ENCODE data around the gene NPTXR. TPM values are rescaled to one million over a fixed set of nuclear protein-coding genes. Genes with fewer than 3 reads are reported as not detected.
"Not testable (repeated sequence)": the region's sequence is repeated elsewhere in the genome, so short reads cannot be mapped to it uniquely, and the experiment has no call there.

NPTXR gene
- total RNA-seq, 1 donor from 2014 or later = 1.7 TPM

DNA sequence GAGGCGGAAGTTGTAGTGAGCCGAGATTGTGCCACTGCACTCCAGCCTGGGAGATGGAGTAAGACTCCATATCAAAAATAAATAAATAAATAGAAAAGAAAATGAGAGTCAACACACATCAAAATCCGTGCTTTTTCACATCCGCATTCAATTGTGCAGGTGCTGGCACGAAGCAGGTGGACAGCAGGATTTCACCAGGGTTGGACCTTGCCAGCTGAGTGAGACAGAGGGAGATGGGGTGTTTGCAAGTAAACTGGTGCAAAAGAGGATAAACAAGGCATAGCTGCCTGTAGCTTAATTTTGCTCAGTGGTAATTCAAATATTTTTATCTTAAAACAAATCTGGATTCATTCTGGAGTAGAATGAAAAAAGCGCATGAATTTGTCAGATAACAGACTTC is 26.6 kb downstream of the NPTXR start:
- Mint-ChIP-seq H3K36me3 (ENCODE audit: low read depth) (no peaks in the 10 kb centered on the region), H3K27ac (no peak overlapping the region), H3K4me1 (ENCODE audit: low read depth) (no peaks in the 10 kb centered on the region), H3K27me3 (ENCODE audit: low read depth) (peaks cover 6% of the 10 kb centered on the region), H3K9me3 (no peaks in the 10 kb centered on the region), H3K4me3 (ENCODE audit: low read depth) (no peak overlapping the region)
- no peak for DNase-seq (ENCODE audit: low spot score)
- intact Hi-C loops (cut with micrococcal nuclease) = no loop called here

DNA sequence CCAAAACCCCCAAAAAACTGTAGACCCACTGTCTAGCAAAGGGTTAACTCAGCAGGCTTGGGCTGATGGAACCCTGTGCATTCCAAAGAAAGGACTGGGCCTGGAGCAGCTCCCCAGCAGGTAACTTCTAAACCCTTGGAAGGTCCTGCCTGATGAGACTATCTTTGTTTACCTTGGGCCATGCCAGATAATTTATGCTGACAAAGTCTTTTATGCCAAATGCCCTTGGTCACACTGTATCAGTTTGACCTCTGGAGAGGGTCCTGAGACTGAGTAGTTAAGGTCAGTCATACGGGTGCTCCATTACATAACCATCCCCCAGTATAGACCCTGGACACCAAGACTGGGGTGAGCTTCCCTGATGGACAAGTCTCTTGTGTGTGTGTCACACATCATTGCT is 28.0 kb downstream of the NPTXR start:
- H3K4me1 Mint-ChIP-seq (ENCODE audit: low read depth) = no peaks in the 10 kb centered on the region
- no peaks in the 10 kb centered on the region for H3K9me3 Mint-ChIP-seq
- H3K4me3 Mint-ChIP-seq (ENCODE audit: low read depth) = no peak overlapping the region
- no peak overlapping the region for H3K27ac Mint-ChIP-seq
- intact Hi-C loops (cut with micrococcal nuclease) = no loop called here
- no peak for DNase-seq (ENCODE audit: low spot score)
- no peaks in the 10 kb centered on the region for H3K36me3 Mint-ChIP-seq (ENCODE audit: low read depth)
- H3K27me3 Mint-ChIP-seq (ENCODE audit: low read depth) = peaks cover 8% of the 10 kb centered on the region

DNA sequence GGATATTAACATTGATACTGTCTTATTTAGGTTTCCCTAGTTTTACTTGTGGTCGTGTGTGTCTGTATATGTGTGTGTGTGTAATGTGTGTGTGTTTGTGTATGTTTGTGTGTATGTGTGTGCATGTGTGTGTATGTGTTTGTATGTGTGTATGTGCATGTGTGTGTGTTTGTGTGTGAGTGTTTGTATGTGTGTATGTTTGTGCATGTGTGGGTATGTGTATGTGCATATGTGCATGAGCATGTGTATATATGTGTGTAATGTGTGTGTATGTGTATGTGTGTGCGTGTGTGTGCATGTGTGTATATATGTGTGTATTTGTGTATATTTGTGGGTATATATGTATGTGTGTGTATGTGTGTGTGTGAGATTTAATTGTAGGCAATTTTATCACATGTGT is 32.6 kb downstream of the NPTXR start:
- H3K27me3 Mint-ChIP-seq (ENCODE audit: low read depth) = peaks cover 16% of the 10 kb centered on the region
- H3K27ac Mint-ChIP-seq = no peak overlapping the region
- no peaks in the 10 kb centered on the region for H3K4me1 Mint-ChIP-seq (ENCODE audit: low read depth)
- intact Hi-C loops (cut with micrococcal nuclease) = no loop called here
- peaks cover 8% of the 10 kb centered on the region for H3K9me3 Mint-ChIP-seq
- no peaks in the 10 kb centered on the region for H3K36me3 Mint-ChIP-seq (ENCODE audit: low read depth)
- no peak overlapping the region for H3K4me3 Mint-ChIP-seq (ENCODE audit: low read depth)
- DNase-seq (ENCODE audit: low spot score) = no peak

DNA sequence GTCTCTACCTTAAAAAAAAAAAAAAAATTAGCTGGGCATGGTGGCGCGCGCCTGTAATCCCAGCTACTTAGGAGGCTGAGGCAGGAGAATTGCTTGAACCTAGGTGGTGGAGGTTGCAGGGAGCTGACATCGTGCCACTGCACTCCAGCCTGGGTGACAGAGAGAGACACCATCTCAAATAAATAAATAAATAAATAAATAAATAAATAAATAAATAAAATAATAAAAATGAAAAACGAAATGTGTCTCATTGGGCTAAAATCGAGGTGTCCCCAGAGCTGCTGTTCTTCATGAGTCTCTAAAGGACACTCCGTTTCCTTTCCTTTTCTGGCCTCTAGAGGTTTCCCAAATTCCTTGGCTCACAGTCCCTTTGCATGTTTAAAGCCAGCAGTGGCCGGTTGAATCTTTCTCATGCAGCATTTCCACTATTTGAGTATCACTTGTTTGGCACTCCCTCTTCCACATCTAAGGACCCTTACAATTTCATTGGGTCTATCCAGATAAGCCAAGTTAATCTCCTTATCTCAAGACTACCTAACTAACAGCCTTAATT is 38.7 kb downstream of the NPTXR start:
- H3K9me3 Mint-ChIP-seq; DNase-seq (ENCODE audit: low spot score); intact Hi-C loops (cut with micrococcal nuclease): not testable (repeated sequence)

DNA sequence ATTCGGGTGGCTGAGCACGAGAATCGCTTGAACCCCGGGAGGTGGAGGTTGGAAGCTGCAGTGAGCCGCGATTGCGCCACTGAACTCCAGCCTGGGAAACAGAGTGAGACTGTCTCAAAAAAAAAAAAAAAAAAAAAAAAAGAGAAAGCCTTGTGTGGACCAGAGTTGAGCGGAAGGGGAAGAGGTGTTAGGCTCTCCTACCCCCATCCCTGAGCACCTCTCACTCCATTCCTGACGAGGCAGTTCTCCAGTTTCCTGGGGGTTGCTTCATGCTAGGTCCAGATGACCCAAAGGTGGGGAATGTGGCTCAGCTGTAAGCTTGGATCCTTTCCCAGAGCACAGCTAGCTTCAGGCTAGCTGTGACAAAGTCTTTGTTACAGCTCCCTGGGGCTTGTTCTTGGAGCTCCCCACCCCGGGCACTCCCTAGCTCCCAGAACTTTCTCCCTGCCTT is 41.1 kb downstream of the NPTXR start:
- no peak overlapping the region for H3K27ac Mint-ChIP-seq
- peaks cover 4% of the 10 kb centered on the region for H3K4me1 Mint-ChIP-seq (ENCODE audit: low read depth)
- H3K27me3 Mint-ChIP-seq (ENCODE audit: low read depth) = peaks cover 32% of the 10 kb centered on the region
- no peak for DNase-seq (ENCODE audit: low spot score)
- no peaks in the 10 kb centered on the region for H3K36me3 Mint-ChIP-seq (ENCODE audit: low read depth)
- no peaks in the 10 kb centered on the region for H3K9me3 Mint-ChIP-seq
- no peak overlapping the region for H3K4me3 Mint-ChIP-seq (ENCODE audit: low read depth)
- intact Hi-C loops (cut with micrococcal nuclease) = no loop called here

More for the DNA sequence above, 38.7 kb downstream of the NPTXR start:
- H3K27me3 Mint-ChIP-seq (ENCODE audit: low read depth) = peaks cover 27% of the 10 kb centered on the region
- H3K4me3 Mint-ChIP-seq (ENCODE audit: low read depth); H3K4me1 Mint-ChIP-seq (ENCODE audit: low read depth); H3K36me3 Mint-ChIP-seq (ENCODE audit: low read depth); H3K27ac Mint-ChIP-seq: not testable (repeated sequence)

DNA sequence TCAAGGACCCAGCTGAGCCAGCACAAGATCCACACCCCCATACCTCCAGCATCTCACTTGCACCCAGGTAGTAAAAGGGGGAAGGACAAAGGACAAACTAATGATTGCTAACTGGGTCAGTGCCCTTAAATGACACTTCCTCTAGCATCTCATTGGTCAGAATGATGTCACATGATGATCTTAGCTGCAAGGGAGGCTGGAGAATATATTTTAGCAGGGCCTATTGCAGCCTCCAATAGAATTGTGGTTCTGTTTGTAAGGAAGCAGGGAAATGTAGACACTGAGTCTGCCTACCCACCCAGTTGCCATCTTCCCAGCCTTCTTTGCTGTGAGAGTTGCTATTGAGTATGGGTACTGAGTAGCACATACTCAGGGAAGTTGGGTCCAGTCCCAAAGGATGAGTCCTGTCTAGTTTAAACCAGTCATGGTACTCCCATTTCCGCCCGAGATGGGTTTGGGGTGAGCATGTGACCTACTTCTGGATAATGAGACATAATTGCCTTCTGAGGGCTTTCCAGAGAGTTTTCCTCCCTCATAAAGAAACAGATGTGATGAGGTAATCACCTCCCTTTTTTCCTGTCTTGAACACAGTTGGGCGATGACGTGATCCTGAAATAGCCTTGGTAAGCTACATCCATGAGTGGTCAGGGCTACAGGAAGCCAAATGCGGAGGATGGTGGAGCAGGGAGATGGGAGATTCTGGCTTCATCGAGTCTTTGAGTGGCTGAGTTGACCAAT is 44.4 kb downstream of the NPTXR start:
- Mint-ChIP-seq H3K27me3 (ENCODE audit: low read depth) (peaks cover 31% of the 10 kb centered on the region), H3K4me3 (ENCODE audit: low read depth) (no peak overlapping the region), H3K9me3 (no peaks in the 10 kb centered on the region), H3K36me3 (ENCODE audit: low read depth) (no peaks in the 10 kb centered on the region), H3K27ac (no peak overlapping the region), H3K4me1 (ENCODE audit: low read depth) (peaks cover 6% of the 10 kb centered on the region)
- no peak for DNase-seq (ENCODE audit: low spot score)
- intact Hi-C loops (cut with micrococcal nuclease) = no loop called here

DNA sequence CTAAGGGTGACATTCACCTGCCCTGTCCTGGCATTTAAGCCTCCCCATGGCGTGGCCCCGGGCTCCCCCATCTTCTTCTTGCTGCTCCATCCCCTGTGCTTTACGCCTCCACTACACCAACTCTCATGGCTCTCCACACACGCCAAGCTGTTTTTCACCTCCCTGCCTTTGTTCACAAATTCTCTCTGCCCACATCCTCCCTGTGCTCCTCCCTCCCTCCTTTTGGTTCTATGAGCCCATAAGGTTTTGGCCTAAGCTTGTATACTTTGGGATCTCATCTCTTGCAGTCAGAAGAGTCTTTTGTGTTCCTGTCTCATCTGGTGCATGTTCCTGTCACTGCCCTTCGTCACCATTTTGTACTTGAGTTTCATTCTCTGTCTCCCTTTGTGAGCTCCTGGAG is 45.3 kb downstream of the NPTXR start:
- Mint-ChIP-seq H3K4me3 (ENCODE audit: low read depth) (no peak overlapping the region), H3K27me3 (ENCODE audit: low read depth) (peaks cover 25% of the 10 kb centered on the region), H3K9me3 (no peaks in the 10 kb centered on the region), H3K4me1 (ENCODE audit: low read depth) (peaks cover 7% of the 10 kb centered on the region), H3K27ac (no peak overlapping the region), H3K36me3 (ENCODE audit: low read depth) (no peaks in the 10 kb centered on the region)
- no peak for DNase-seq (ENCODE audit: low spot score)
- intact Hi-C loops (cut with micrococcal nuclease) = no loop called here

DNA sequence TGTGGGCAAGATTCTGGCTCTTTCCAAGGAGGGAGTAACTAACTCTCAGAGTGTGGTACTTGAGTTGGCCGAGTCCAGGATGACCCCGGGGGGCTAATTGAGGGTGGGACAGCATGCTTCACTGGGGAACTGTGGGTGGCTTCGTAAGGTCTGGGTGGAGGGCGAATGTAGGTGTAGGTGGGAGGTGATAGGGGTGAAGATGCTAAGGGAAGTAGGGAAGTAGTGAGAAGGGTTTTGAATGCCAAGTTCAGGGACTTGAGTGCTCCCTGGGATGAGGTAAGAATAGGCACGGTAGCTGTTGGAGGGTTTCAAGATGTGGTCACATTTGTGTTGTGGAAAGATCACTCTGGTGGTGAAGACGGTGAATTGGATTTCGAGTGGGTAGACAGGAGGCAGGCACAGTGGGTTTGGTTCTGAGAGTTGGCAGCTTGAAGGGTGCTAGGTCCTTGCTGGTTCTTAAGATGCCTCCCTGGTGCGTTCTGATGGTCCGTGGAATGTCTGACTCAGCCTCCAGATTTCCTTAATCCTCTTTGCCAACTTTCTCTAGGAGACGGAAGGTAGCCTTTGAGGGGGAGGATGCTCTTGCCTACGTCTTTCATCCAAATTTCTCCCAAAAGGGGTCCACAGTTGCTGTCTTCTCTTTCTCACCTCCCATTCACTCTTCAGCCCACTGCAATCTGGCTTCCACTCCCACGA is 47.4 kb downstream of the NPTXR start:
- no peaks in the 10 kb centered on the region for H3K9me3 Mint-ChIP-seq
- intact Hi-C loops (cut with micrococcal nuclease) = no loop called here
- peaks cover 13% of the 10 kb centered on the region for H3K4me1 Mint-ChIP-seq (ENCODE audit: low read depth)
- H3K36me3 Mint-ChIP-seq (ENCODE audit: low read depth) = no peaks in the 10 kb centered on the region
- H3K27me3 Mint-ChIP-seq (ENCODE audit: low read depth) = peaks cover 18% of the 10 kb centered on the region
- H3K27ac Mint-ChIP-seq = no peak overlapping the region
- no peak for DNase-seq (ENCODE audit: low spot score)
- no peak overlapping the region for H3K4me3 Mint-ChIP-seq (ENCODE audit: low read depth)

DNA sequence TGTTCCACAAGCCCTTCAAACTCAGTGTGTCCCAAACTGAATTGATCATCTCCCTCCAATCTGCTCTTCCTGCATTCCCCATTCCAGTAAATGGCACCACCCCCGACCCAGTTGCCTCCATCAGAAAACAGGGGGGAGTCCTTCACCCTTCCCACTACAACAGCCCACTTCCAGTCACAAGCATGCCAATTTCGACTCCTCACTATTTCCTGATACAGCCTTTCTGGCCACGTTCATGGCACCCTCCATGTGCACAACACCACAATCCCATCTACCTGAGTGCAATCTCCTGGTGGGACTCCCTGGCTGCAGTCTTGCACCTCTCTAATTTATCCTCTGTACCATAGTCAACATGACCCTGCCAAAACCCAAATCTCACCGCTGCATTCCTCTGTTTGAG is 48.3 kb downstream of the NPTXR start:
- H3K36me3 Mint-ChIP-seq (ENCODE audit: low read depth) = no peaks in the 10 kb centered on the region
- no peaks in the 10 kb centered on the region for H3K9me3 Mint-ChIP-seq
- H3K4me3 Mint-ChIP-seq (ENCODE audit: low read depth) = no peak overlapping the region
- peaks cover 12% of the 10 kb centered on the region for H3K27me3 Mint-ChIP-seq (ENCODE audit: low read depth)
- no peak for DNase-seq (ENCODE audit: low spot score)
- intact Hi-C loops (cut with micrococcal nuclease) = no loop called here
- H3K4me1 Mint-ChIP-seq (ENCODE audit: low read depth) = peaks cover 13% of the 10 kb centered on the region
- H3K27ac Mint-ChIP-seq = no peak overlapping the region

DNA sequence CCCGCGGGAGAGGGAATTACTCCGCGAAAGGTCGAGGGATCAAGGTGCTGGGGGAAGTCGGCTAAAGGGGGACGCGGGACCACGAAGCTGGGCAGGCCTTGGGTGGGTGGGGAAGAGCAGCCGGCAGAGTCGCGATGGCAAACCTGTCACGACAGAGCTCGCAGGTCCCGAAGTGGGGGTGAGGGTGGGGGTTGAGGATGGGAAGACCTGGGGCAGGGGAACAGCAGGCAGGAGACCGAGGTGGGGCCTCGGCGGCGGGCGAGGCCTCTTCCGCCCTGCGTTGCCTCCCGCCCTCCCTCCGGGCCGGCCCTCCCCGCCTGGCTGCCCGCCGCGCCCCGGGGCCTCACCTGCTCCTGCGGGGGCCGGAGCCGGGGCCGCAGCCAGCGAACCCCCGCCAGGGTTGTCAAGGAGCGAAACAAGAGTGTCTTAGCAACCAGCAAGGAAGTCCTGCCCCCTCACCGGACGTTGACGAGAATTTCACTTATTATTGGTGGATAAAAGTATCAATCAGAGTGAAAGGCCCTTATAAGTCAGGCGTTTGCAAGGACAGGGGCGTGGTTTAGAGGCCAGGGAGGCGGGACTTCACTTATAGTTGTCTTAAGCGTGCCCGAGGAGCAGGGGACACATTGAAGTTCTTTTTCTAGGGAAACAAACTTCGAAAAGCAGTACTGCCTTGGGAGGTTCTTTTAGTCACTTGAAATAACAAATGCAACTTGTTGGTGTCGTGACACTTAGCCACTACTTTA is 49.9 kb downstream of the NPTXR start, which contains the start of gene DNAL4:
DNAL4 (minus strand) TSS at position 423 of the 746 bp plus-strand sequence. CDS start 11,412 bp downstream, outside the sequence.
- DNase-seq (ENCODE audit: low spot score) = peak; percentile 89
- Mint-ChIP-seq H3K4me1 (ENCODE audit: low read depth) (peaks cover 13% of the 10 kb centered on the region), H3K27ac (peak within 1 kb of the TSS; percentile 59), H3K27me3 (ENCODE audit: low read depth) (peaks cover 11% of the 10 kb centered on the region), H3K36me3 (ENCODE audit: low read depth) (no peaks in the 10 kb centered on the region), H3K4me3 (ENCODE audit: low read depth) (peak within 1 kb of the TSS; percentile 86), H3K9me3 (no peaks in the 10 kb centered on the region)
- intact Hi-C loops (cut with micrococcal nuclease) = loop anchor here (5.0 kb wide), 1 partner anchor 37 kb away; the partner anchor contains the start of gene SUN2

DNA sequence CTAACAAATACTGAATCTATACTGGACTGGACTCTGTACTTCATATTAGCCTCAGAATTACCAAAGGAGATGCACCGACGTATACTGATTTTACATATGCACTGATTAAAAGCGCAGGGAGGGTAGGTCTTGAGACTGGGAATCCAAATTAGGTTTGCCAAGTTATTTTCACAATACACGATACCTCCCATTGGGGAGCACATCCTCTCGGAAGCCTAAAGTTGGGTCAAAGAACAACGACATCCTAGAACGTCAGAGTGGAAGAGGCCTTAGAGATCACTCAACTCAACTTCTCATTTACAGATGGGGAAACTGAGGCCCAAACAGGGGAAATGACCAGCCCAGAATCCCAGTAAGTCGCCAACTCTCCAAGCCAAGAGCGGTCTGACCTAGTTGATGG is 50.5 kb downstream of the NPTXR start:
- Mint-ChIP-seq H3K36me3 (ENCODE audit: low read depth) (no peaks in the 10 kb centered on the region), H3K4me1 (ENCODE audit: low read depth) (peaks cover 8% of the 10 kb centered on the region), H3K4me3 (ENCODE audit: low read depth) (peak overlapping the region; percentile 86), H3K27me3 (ENCODE audit: low read depth) (peaks cover 7% of the 10 kb centered on the region), H3K27ac (peak overlapping the region; percentile 59), H3K9me3 (no peaks in the 10 kb centered on the region)
- DNase-seq (ENCODE audit: low spot score) = no peak
- intact Hi-C loops (cut with micrococcal nuclease) = loop anchor here (5.0 kb wide), 1 partner anchor 36 kb away; the partner anchor contains the start of gene SUN2

DNA sequence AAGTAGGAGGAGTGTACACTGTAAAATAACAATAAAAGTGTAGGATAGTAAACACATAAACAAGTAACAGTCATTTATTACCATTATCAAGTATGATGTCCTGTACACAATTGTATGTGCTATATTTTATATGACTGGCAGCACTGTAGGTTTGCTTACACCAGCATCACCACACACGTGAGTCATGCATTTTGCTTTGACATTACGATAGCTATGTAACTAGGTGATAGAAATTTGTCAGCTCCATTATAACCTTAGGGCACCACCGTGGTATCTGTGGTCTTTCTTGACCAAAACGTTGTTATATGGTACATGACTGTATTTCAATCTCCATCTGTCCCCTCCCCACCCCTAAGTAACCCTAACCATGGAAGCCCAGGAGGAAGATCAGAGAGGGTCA is 51.0 kb downstream of the NPTXR start:
- Mint-ChIP-seq H3K27me3 (ENCODE audit: low read depth) (peaks cover 2% of the 10 kb centered on the region), H3K4me3 (ENCODE audit: low read depth) (peak overlapping the region; percentile 86), H3K9me3 (no peaks in the 10 kb centered on the region), H3K4me1 (ENCODE audit: low read depth) (peaks cover 8% of the 10 kb centered on the region), H3K27ac (peak overlapping the region; percentile 59), H3K36me3 (ENCODE audit: low read depth) (no peaks in the 10 kb centered on the region)
- intact Hi-C loops (cut with micrococcal nuclease) = loop anchor here (5.0 kb wide), 1 partner anchor 36 kb away; the partner anchor contains the start of gene SUN2
- DNase-seq (ENCODE audit: low spot score) = no peak

All from activated T-helper 2 cell treated with anti-CD3 and anti-CD28 coated beads, Interferon-gamma antibody, Interleukin-2, Interleukin-4, amounts not matched to agents 10 μg/mL and 5 μg/mL and 100 μg/mL, durations not matched to agents 14 hours and 24 hours and 36 hours (primary cell).